ENCODE measurements around the gene PAQR6. TPM values are rescaled to one million over a fixed set of nuclear protein-coding genes. Genes with fewer than 3 reads are reported as not detected.

Gene PAQR6
- total and polyA plus RNA-seq, 9 donors = 0.25 to 1.8 (median 0.73) TPM

DNA sequence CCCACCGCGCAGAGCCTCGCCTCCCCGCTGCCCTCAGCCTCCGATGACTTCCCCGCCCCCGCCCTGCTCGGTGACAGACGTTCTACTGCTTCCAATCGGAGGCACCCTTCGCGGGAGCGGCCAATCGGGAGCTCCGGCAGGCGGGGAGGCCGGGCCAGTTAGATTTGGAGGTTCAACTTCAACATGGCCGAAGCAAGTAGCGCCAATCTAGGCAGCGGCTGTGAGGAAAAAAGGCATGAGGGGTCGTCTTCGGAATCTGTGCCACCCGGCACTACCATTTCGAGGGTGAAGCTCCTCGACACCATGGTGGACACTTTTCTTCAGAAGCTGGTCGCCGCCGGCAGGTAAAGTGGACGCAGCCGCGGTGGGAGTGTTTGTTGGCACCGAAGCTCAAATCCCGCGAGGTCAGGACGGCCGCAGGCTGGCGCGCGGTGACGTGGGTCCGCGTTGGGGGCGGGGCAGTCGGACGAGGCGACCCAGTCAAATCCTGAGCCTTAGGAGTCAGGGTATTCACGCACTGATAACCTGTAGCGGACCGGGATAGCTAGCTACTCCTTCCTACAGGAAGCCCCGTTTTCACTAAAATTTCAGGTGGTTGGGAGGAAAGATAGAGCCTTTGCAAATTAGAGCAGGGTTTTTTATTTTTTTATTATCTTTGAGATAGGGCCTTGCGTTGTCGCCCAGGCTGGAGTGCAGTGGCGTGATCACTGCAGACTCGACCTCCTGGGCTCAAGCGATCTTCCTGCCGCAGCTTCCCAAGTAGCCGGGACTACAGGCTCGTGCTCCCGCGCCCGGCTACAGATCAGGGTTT is 34.8 kb downstream of the PAQR6 start, which contains the start of gene PMF1:
PMF1 (plus strand) TSS at position 175 of the 811 bp plus-strand sequence; CDS start at position 184, 9 bp downstream.
- Histone ChIP-seq H3K9me3 (no peaks in the 10 kb centered on the region), H3K27me3 (no peaks in the 10 kb centered on the region), H3K36me3 (no peaks in the 10 kb centered on the region), H3K4me1 (ENCODE audit: insufficient read depth) (peaks cover 5% of the 10 kb centered on the region), H3K4me3 (peak within 1 kb of the TSS; percentile 59), H3K27ac (peak within 1 kb of the TSS; percentile 89 to 98)
- WGBS, 3 donors = 1% methylated on average over 54 to 61 of the region's 61 CpGs
- peak; percentile 65 for TF ChIP-seq POLR2A (IDR thresholded peaks at IDR 0.05)
- no peak for TF ChIP-seq CTCF (IDR thresholded peaks at IDR 0.05)
- TF ChIP-seq EP300 (IDR thresholded peaks at IDR 0.05) = peak; percentile 65
- peak; percentile 95 to 97 (median 96) for DNase-seq
- intact Hi-C loops (cut with DNase I) = no loop called here

DNA sequence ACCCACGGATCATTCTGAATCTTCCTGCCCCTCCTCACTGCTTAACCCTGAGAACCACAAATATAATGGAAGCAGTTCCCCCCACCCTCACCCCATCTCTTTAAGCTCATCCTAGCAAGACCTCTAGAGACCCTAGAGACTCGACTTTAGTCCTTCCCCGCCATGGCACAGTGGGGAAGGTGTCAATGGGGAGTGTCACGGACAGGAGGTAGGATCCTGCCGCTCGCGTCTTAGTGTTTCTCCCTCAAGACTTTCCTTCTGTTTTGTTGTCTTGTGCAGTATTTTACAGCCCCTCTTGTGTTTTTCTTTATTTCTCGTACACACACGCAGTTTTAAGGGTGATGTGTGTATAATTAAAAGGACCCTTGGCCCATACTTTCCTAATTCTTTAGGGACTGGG is 35.7 kb downstream of the PAQR6 start:
- Histone ChIP-seq H3K4me1 (ENCODE audit: insufficient read depth) (peaks cover 5% of the 10 kb centered on the region), H3K4me3 (peak overlapping the region; percentile 59), H3K9me3 (no peaks in the 10 kb centered on the region), H3K36me3 (no peaks in the 10 kb centered on the region), H3K27me3 (no peaks in the 10 kb centered on the region), H3K27ac (peak overlapping the region; percentile 89 to 98)
- intact Hi-C loops (cut with DNase I) = no loop called here
- WGBS, 3 donors = 73 to 79% (median 76%) methylated on average over 9 of the region's 9 CpGs
- TF ChIP-seq CTCF (IDR thresholded peaks at IDR 0.05) (no peak), POLR2A (IDR thresholded peaks at IDR 0.05) (no peak), EP300 (IDR thresholded peaks at IDR 0.05) (no peak)
- DNase-seq = no peak

DNA sequence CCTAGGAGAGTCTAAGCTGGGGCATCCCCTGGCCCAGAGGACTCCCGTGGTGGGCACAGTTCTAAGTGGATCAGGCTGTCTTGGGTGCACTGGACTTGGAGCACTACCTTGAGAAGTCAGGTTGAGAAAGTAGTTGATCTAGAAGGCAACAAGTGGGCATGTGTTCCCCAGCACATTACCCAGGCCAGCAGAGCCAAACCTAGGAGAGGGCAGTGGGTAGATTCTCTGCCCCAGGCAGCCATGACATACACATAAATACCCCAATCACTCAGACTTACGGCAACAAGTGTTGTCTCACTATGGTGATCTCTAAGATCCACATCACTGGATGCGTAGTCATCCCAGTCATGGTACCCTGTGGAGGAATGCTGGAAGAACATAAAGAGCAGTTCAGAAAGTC is 36.6 kb downstream of the PAQR6 start:
- H3K36me3 ChIP-seq = no peaks in the 10 kb centered on the region
- intact Hi-C loops (cut with DNase I) = no loop called here
- TF ChIP-seq POLR2A (IDR thresholded peaks at IDR 0.05) = no peak
- TF ChIP-seq EP300 (IDR thresholded peaks at IDR 0.05) = no peak
- no peak for TF ChIP-seq CTCF (IDR thresholded peaks at IDR 0.05)
- H3K27ac ChIP-seq = no peak overlapping the region
- WGBS, 3 donors = 93 to 96% (median 95%) methylated on average over 3 of the region's 3 CpGs
- no peaks in the 10 kb centered on the region for H3K27me3 ChIP-seq
- no peaks in the 10 kb centered on the region for H3K9me3 ChIP-seq
- no peak for DNase-seq
- H3K4me1 ChIP-seq (ENCODE audit: insufficient read depth) = peaks cover 5% of the 10 kb centered on the region
- no peak overlapping the region for H3K4me3 ChIP-seq

- Histone ChIP-seq H3K36me3 (no peaks in the 10 kb centered on the region), H3K27me3 (no peaks in the 10 kb centered on the region), H3K27ac (no peak overlapping the region), H3K4me3 (no peak overlapping the region), H3K9me3 (no peaks in the 10 kb centered on the region), H3K4me1 (ENCODE audit: insufficient read depth) (no peaks in the 10 kb centered on the region)
- TF ChIP-seq CTCF (IDR thresholded peaks at IDR 0.05) (no peak), EP300 (IDR thresholded peaks at IDR 0.05) (no peak), POLR2A (IDR thresholded peaks at IDR 0.05) (no peak)
- no peak for DNase-seq
- intact Hi-C loops (cut with DNase I) = no loop called here
- WGBS, 3 donors = 80 to 92% (median 90%) methylated on average over 3 of the region's 3 CpGs
Measured at GRCh38 chr1:156204686-156205085, 43.2 kb downstream of the PAQR6 start.
